Natural killer cell (primary cell): ENCODE results near the gene HOXA2. TPM values are rescaled to one million over a fixed set of nuclear protein-coding genes. Genes with fewer than 3 reads are reported as not detected.

Experiments used
- ATAC-seq, 3 donors: fragments of 150-1000 bp in 2 of 3; fragments of 200-7000 bp in 1 of 3; cut with Tn5 transposase; 1 replicate in 1 of 3; 2 replicates in 2 of 3; pipeline ENCODE4 v1.10.0; 2021; ENCODE audit warnings: mild to moderate bottlenecking in 2 of 3, moderate library complexity in 2 of 3
- DNase-seq, 2 donors: peaks; one replicate each; pipeline versions ENCODE4 v3.0.0 to v3.0.0-alpha.2; 2013 to 2021; ENCODE audit warnings: mixed read lengths in 1 of 2
- H3K27ac ChIP-seq: one replicate; pipeline ENCODE4 v1.5.1; 2013; ENCODE audit warnings: mild to moderate bottlenecking, low read length
- H3K27me3 ChIP-seq: one replicate; pipeline ENCODE4 v1.6.1; 2013; ENCODE audit warnings: low read length; ENCODE audit not compliant: control insufficient read depth, insufficient read depth
- H3K36me3 ChIP-seq: one replicate; pipeline ENCODE4 v1.6.1; 2013; ENCODE audit warnings: low read length; ENCODE audit not compliant: control insufficient read depth, insufficient read depth
- H3K4me1 ChIP-seq: one replicate; pipeline ENCODE4 v1.6.1; 2013; ENCODE audit warnings: low read length; ENCODE audit not compliant: control insufficient read depth, insufficient read depth
- H3K4me3 ChIP-seq: one replicate; pipeline ENCODE4 v1.5.1; 2013; ENCODE audit warnings: low read length
- H3K9me3 ChIP-seq: one replicate; pipeline ENCODE4 v1.6.1; 2013; ENCODE audit warnings: low read length; ENCODE audit not compliant: control insufficient read depth, insufficient read depth
- H3K27ac Mint-ChIP-seq, 2 donors: one replicate each; pipeline ENCODE4 v1.8.0; 2022; ENCODE audit warnings: mild to moderate bottlenecking in 2 of 2, mixed read lengths in 2 of 2, moderate library complexity in 1 of 2
- H3K27me3 Mint-ChIP-seq, 2 donors: one replicate each; pipeline ENCODE4 v1.8.0; 2022; ENCODE audit warnings: low read depth in 2 of 2, mixed read lengths in 2 of 2
- H3K36me3 Mint-ChIP-seq: one replicate; pipeline ENCODE4 v1.8.0; 2022; ENCODE audit warnings: mixed read lengths
- H3K4me1 Mint-ChIP-seq, 2 donors: one replicate each; pipeline ENCODE4 v1.8.0; 2022; ENCODE audit warnings: mixed read lengths in 2 of 2
- H3K4me3 Mint-ChIP-seq: one replicate; pipeline ENCODE4 v1.8.0; 2022; ENCODE audit warnings: mild to moderate bottlenecking, moderate library complexity, mixed read lengths
- H3K9me3 Mint-ChIP-seq, 2 donors: one replicate each; pipeline ENCODE4 v1.8.0; 2022; ENCODE audit warnings: mixed read lengths in 2 of 2
- WGBS: methylation state at CpG from one replicate; pipeline ENCODE4 v1.1.7; 2013; ENCODE audit warnings: missing lambda C conversion rate; ENCODE audit not compliant: insufficient coverage; 5-methylcytosine and 5-hydroxymethylcytosine counted together
- intact Hi-C: fragments of 100-400 bp; cut with micrococcal nuclease; formaldehyde crosslinking; loops from one replicate; pipeline ENCODE4 v1.14.2; 2022
- total RNA-seq, 4 donors: library from RNA; stranded (reverse); fragments of 120-200 nt in 1 of 4; gene quantifications; one replicate each; pipeline versions ENCODE4 v1.2.3 to v1.2.4, GENCODE V29; 2013 to 2022
- TF ChIP-seq, protein P1 (sequence below): fragments of 200-600 bp; IDR thresholded peaks from one replicate; pipeline ENCODE4 v1.8.0; 2022; ENCODE audit warnings: antibody characterized with exemption

Gene HOXA2
- total RNA-seq, 3 donors from 2014 or later (not counting 1 experiment from before 2014, with no cell fraction given): not detected

DNA sequence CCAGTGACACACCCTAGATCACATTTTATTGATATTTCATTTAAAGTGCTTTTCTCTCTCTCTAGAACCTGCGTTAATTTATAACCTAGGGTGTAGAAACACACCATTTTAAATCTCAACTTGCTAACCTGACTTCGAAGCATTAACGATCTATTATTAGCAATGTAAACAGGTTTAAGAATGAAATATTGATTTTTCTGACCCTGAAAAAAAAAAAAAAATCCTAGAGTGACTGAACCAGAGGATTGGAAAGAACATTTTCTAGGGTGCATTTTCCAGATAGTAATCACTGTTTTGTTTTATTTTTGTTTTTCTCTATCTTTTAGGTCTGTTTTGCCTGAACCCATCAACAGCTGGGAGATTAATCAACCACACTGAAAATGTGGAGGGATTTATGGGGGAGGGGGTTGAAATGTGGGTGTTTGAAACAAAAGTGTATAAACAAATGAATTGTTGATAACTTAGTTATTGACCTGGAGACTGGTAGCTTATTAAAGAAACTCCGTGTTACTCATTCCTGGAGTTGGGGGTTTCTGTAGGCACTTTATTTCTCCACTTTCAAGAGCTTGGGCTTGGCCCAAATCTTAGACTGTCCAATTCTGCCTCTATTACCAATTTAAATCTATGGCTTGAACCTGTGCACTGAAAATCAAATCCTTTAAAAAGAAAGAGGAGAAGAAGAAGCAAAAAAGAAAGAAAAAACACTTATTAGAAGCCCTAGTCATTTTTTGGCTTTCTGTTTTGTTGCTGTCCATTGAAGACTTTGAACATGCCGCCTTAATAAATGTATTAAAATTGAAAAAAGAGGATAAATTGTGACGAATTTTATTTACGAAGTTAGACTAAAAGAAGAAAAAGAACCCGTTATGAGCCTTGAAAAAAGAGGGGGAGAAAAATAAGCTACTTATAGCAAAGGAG lies 2.8 kb downstream of the HOXA2 start:
- peaks cover 3% of the 10 kb centered on the region for H3K36me3 ChIP-seq
- no peak overlapping the region for H3K27ac ChIP-seq
- ATAC-seq (no peak), DNase-seq (no peak)
- no peak overlapping the region for H3K27ac Mint-ChIP-seq
- WGBS: 95% methylated on average over 7 of the region's 8 CpGs
- peaks cover 49 to 64% of the 10 kb centered on the region in 2 donors for H3K27me3 Mint-ChIP-seq
- H3K4me3 ChIP-seq: no peak overlapping the region
- peaks cover 36% of the 10 kb centered on the region for H3K36me3 Mint-ChIP-seq
- peaks cover 34% of the 10 kb centered on the region for H3K27me3 ChIP-seq
- H3K4me1 ChIP-seq: peaks cover 42% of the 10 kb centered on the region
- H3K9me3 ChIP-seq: no peaks in the 10 kb centered on the region
- TF ChIP-seq, protein P1, sequence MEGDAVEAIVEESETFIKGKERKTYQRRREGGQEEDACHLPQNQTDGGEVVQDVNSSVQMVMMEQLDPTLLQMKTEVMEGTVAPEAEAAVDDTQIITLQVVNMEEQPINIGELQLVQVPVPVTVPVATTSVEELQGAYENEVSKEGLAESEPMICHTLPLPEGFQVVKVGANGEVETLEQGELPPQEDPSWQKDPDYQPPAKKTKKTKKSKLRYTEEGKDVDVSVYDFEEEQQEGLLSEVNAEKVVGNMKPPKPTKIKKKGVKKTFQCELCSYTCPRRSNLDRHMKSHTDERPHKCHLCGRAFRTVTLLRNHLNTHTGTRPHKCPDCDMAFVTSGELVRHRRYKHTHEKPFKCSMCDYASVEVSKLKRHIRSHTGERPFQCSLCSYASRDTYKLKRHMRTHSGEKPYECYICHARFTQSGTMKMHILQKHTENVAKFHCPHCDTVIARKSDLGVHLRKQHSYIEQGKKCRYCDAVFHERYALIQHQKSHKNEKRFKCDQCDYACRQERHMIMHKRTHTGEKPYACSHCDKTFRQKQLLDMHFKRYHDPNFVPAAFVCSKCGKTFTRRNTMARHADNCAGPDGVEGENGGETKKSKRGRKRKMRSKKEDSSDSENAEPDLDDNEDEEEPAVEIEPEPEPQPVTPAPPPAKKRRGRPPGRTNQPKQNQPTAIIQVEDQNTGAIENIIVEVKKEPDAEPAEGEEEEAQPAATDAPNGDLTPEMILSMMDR: no peak
- intact Hi-C loops: loop anchor here (5.0 kb wide), 1 partner anchor 53 kb away; the partner anchor contains the start of gene HOXA3
- peaks cover 56 to 61% of the 10 kb centered on the region in 2 donors for H3K4me1 Mint-ChIP-seq
- H3K4me3 Mint-ChIP-seq: no peak overlapping the region
- H3K9me3 Mint-ChIP-seq: no peaks in the 10 kb centered on the region

DNA sequence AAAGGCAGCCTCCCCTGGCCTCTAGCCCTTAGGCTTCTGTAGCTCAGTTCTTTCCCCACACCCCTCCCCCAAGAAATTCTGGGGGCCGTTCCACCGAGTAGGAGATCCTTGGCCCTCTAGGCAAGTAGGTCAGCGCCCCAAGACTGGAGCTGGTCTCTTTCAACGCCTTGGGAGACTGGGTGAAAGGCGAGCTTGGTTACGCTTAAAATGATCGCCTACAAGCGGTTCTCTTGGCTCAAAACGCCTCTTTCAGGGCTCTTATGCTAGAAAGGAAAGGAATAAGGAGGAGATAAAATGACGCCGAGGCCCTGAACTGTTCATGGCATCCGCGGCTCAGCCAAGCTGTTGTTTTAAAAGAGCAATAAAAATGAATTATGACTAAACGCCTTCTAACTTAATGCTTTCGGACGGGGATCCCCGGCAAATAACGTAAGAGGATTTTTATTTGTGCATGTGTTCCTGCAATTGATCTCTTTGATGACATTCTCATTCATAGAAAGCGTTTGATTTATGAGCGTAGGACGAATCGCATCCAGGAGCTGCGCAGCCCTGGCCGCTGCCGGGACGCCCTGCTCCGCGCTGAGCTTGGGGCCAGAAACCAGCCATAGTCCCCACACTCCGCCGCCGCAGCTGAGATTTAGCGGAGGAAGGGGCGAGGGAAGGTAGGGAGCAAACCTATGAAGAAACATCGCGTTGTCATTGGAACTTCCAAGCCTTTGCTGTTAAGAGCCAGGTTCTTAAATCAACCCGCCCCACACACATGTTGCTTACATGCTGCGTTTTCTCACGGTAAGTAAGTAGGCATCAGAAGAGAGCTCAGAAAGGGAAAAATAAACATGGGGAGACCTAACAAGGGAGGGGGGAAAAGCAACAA lies 3.7 kb downstream of the HOXA2 start:
- ATAC-seq (no peak), DNase-seq (no peak)
- H3K4me3 ChIP-seq: no peak overlapping the region
- intact Hi-C loops: loop anchor here (5.0 kb wide), 1 partner anchor 53 kb away; the partner anchor contains the start of gene HOXA3
- no peaks in the 10 kb centered on the region for H3K9me3 ChIP-seq
- peaks cover 27% of the 10 kb centered on the region for H3K27me3 ChIP-seq
- TF ChIP-seq, protein P1: no peak
- H3K36me3 Mint-ChIP-seq: peaks cover 32% of the 10 kb centered on the region
- peaks cover 42% of the 10 kb centered on the region for H3K4me1 ChIP-seq
- peaks cover 61 to 69% of the 10 kb centered on the region in 2 donors for H3K4me1 Mint-ChIP-seq
- WGBS: 57% methylated on average over 36 of the region's 38 CpGs
- no peaks in the 10 kb centered on the region for H3K9me3 Mint-ChIP-seq
- H3K27me3 Mint-ChIP-seq: peaks cover 47 to 64% of the 10 kb centered on the region in 2 donors
- peak overlapping the region; percentile 52 for H3K4me3 Mint-ChIP-seq
- H3K36me3 ChIP-seq: peaks cover 3% of the 10 kb centered on the region
- H3K27ac ChIP-seq: no peak overlapping the region
- peak overlapping the region; percentile 11 to 27 for H3K27ac Mint-ChIP-seq

DNA sequence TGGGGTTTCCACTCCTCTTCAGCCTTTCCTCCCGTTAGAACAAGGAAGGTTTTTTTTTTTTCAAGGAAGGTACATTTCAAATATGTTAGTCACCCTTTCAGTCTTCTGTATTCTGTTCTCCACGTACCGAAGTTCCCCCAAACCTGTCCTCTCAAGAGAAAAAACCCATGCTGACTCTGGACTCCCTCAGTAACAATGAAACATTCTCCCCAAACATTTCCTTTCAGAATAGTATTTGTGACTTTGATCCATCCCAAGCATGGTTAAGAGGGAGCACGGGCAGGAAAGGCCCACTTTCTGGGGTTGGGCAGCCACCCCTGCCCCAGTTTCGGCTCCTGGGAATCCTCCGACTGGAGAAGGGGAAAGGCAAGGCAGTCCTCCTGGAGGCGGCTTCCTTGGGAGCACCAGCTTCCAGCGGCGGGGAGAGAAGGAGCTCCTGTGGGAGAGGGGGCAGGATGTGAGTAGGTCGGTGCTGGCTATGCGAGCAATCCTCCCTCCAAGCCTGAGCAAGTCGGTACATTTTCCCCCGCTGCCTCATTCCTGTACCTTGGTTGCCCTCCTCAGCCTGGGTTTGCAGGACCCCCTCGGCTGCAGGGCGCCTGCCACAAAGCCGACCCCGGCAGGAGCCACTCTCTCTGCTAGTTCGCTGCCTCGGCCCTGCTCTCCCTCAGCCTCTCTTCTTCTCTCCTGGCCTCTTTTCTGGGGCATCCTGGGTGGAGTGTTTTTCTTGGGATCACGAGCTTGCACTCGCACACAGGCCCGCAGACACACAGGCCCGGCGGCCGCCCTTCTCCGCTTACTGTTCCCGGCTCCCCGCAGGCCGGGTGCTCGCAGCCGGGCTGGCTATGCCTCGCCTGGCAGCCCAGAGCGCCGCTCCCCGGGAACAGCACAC lies 4.6 kb downstream of the HOXA2 start:
- Histone ChIP-seq H3K4me1 (peaks cover 42% of the 10 kb centered on the region), H3K36me3 (peaks cover 3% of the 10 kb centered on the region), H3K27ac (no peak overlapping the region), H3K4me3 (no peak overlapping the region), H3K9me3 (no peaks in the 10 kb centered on the region), H3K27me3 (peaks cover 18% of the 10 kb centered on the region)
- Mint-ChIP-seq H3K27ac (peak overlapping the region; percentile 11 to 88), H3K4me1 (peaks cover 58 to 65% of the 10 kb centered on the region in 2 donors), H3K4me3 (peak overlapping the region; percentile 91), H3K27me3 (peaks cover 39 to 62% of the 10 kb centered on the region in 2 donors), H3K36me3 (peaks cover 29% of the 10 kb centered on the region), H3K9me3 (no peaks in the 10 kb centered on the region)
- 46% methylated on average over 34 of the region's 35 CpGs for WGBS
- TF ChIP-seq, protein P1: no peak
- ATAC-seq: no peak
- DNase-seq: no peak
- intact Hi-C loops: loop anchor here (2.0 to 5.0 kb wide), 2 partner anchors 54 to 233 kb away; partner anchors contain the start of genes HOXA3 and SKAP2
